NK-92 (cell line): ENCODE results near the gene TMEM74B.
"Not testable (repeated sequence)": the region's sequence is repeated elsewhere in the genome, so short reads cannot be mapped to it uniquely, and the experiment has no call there.

ENCODE experiments used
- DNase-seq: peaks from one replicate; lab custom pipeline; 2025; ENCODE audit not compliant: unreplicated experiment; lab: John Stamatoyannopoulos, UW

TMEM74B gene

GRCh38 chr20:1184638-1185315, at the start of gene TMEM74B:
TMEM74B (minus strand) TSS chr20:1184981; CDS start chr20:1183801, 1,180 bp downstream.
- DNase-seq, result no peak

- no peak for DNase-seq
Observed at GRCh38 chr20:1232286-1233111, 47.7 kb upstream of the TMEM74B start.

- no peak for DNase-seq
Observed at GRCh38 chr20:1229541-1229940, 44.8 kb upstream of the TMEM74B start.

GRCh38 chr20:1225783-1226654, 41.2 kb upstream of the TMEM74B start, which contains the start of gene RAD21L1:
RAD21L1 (plus strand) TSS chr20:1226044; CDS start chr20:1228454, 2,410 bp downstream.
- peak; percentile 20 for DNase-seq

- DNase-seq, result no peak
Observed at GRCh38 chr20:1225263-1225782, 40.5 kb upstream of the TMEM74B start.

- no peak for DNase-seq
Observed at GRCh38 chr20:1224205-1224890, 39.6 kb upstream of the TMEM74B start.

- DNase-seq, result not testable (repeated sequence)
Observed at GRCh38 chr20:1222750-1223149, 38.0 kb upstream of the TMEM74B start.

- not testable (repeated sequence) for DNase-seq
Observed at GRCh38 chr20:1216527-1217427, 32.0 kb upstream of the TMEM74B start.

GRCh38 chr20:1215386-1216170, 30.8 kb upstream of the TMEM74B start:
- no peak for DNase-seq

- no peak for DNase-seq
Observed at GRCh38 chr20:1214838-1215261, 30.1 kb upstream of the TMEM74B start.

GRCh38 chr20:1212607-1213396, 28.0 kb upstream of the TMEM74B start:
- DNase-seq, result no peak

GRCh38 chr20:1212023-1212422, 27.2 kb upstream of the TMEM74B start:
- DNase-seq, result no peak

GRCh38 chr20:1210501-1210900, 25.7 kb upstream of the TMEM74B start:
- DNase-seq, result no peak

- DNase-seq, result no peak
Observed at GRCh38 chr20:1209447-1210387, 24.9 kb upstream of the TMEM74B start.

- DNase-seq, result no peak
Observed at GRCh38 chr20:1207293-1207878, 22.6 kb upstream of the TMEM74B start.
